HCT116 (cell line): ENCODE measurements around the gene LRRN3.

Experiments used
- CBX3 ChIP-seq: IDR thresholded peaks from 2 replicates; pipeline ENCODE4 v1.6.1; 2012; ENCODE audit warnings: low read depth
- CTCF ChIP-seq, 3 experiments: fragments of 200-600 bp in 1 of 3; sonication (generic) in 1 of 3; IDR thresholded peaks in 2 of 3; conservative IDR thresholded peaks in 1 of 3; 2 replicates each; pipeline ENCODE4 v1.5.1; 2012 to 2017; ENCODE audit warnings: low read depth in 2 of 3, low read length in 2 of 3, antibody characterized with exemption in 1 of 3, borderline replicate concordance in 1 of 3, control low read depth in 1 of 3, mild to moderate bottlenecking in 1 of 3, mixed read lengths in 1 of 3, mixed run types in 1 of 3, moderate library complexity in 1 of 3; ENCODE audit not compliant: insufficient read depth in 1 of 3
- EZH2phosphoT487 ChIP-seq: fragments of 200-600 bp; IDR thresholded peaks from 2 replicates; pipeline ENCODE4 v1.6.1; 2018; ENCODE audit warnings: antibody characterized with exemption, borderline replicate concordance
- ZFX ChIP-seq: fragments of 450-650 bp; IDR thresholded peaks from 2 replicates; pipeline ENCODE4 v1.6.1; 2017

GRCh38 chr7:111089822-111090426, 1.0 kb upstream of the LRRN3 start:
- TF ChIP-seq EZH2phosphoT487 (no peak), CTCF (IDR thresholded peaks at IDR 0.05 in 2 of 3, conservative IDR thresholded peaks at IDR 0.05 in 1 of 3; ENCODE audit: borderline replicate concordance in 1 of 3, insufficient read depth in 1 of 3, low read depth in 2 of 3, low read length in 2 of 3) (peak; percentile 30 to 79 (median 67); a peak in 5 of 6 replicates), ZFX (no peak), CBX3 (no peak)
